Astrocyte of the hippocampus (primary cell): ENCODE results near the gene TNFAIP3.

Source experiments
- DNase-seq: peaks from one replicate; pipeline ENCODE4 v3.0.0; 2011; ENCODE audit warnings: low read depth, low spot score

The TNFAIP3 gene

DNA sequence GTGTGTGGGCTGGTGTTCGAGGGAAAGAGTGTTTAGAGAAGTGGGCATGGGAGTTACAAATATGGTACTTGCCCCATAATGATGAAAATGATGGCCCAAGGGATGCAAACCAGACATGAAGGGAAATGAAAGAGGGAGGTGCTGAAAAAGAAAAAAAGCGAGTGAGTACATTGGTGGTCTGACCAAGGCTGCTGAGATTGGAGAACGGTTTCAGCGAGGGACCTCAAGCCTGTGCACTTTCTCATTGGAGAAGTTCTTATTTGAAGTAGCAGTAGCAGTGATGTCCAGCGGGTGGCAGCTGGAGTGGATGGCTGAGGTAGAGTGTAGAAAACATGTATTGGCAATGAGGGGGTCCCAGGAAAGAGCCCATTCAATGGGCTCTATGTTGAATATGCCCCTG is 54.8 kb downstream of the TNFAIP3 start:
- DNase-seq, result no peak

DNA sequence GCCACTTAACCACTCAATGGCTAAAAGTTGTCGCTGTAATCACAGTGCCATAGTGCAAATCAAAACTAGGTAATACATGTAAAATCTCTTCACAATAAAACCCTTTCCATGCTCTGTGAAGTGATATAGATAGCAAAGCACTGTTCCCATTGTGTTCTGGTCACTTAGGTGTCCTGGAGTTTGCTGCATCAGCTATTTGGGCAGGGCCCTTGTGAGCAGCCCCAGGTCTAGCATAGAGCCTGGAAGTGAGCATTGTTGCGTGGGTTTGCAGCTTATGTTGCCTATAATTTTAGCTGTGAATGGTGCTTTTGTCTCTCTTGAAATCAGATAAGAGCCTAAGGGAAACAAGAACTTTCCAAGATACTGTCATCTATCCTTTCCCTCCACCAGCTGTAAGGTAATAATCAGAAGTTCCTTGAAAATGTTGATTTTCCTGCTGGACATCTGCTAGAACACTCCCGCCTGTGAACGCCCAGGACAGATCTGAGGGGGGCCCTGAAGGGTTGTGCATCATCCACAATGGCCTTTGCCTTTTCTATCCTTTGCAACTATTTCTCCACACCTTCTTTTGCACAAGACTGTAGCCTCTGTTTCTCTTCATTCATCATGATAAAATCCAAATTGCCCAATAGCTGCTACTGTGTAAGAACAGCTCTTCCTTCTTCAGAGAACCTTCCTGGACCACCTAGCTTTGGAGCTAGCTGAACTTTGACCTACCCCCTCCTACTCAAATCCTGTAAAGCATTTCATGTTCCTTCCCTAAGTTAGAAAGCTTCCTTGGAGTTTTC is 57.0 kb downstream of the TNFAIP3 start:
- no peak for DNase-seq

DNA sequence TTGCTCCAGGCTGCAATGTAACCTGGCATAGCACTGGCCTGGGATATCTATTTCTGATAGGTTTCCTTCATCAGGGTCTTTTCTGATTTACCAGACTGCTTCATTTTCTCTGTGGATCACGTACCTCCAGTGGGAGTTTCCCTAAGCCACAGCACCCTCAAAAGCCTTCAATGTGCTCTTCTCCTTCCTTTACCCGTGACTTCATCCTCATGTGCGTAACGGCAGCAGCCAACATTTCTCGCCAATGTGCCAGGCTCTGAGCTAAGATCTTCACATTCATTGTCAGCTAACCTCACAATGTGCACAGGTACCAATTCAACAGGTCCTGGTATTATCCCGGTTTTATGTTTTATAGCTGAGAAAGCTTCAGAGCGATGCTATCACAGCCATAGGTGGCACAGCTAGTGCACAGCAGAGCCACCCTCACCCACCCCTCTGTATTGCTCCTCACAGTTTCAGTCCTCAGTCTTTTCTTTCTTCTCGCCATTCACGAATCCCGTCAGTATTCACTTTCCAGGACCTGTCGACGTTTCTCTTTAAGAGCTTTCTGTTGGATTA is 58.2 kb downstream of the TNFAIP3 start:
- DNase-seq, result no peak

DNA sequence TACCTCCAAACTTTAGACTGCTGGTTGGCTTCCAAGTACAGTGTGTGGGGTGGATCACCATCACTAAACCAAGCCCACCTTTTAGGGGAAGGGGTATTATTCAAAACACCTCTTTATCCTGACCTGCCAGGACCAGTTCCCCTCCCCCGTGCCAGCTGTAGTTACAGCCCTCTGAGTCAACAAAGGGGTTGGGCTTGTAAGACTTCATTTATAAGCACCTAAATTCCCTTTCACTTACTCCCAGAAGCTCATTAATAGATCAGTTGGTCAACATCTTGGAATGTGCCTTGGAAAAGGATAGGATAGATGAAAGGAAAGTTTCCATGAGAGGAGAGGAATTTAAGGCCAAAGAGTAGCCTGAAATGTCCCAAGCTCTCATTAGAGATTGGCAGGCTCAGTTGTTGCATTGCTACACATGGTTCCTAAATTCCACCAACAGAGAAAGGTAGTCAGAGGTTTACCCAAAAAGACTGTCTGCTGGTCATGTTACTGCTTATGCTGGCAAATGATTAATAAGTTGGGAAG is 59.2 kb downstream of the TNFAIP3 start:
- DNase-seq, result peak; percentile 87

DNA sequence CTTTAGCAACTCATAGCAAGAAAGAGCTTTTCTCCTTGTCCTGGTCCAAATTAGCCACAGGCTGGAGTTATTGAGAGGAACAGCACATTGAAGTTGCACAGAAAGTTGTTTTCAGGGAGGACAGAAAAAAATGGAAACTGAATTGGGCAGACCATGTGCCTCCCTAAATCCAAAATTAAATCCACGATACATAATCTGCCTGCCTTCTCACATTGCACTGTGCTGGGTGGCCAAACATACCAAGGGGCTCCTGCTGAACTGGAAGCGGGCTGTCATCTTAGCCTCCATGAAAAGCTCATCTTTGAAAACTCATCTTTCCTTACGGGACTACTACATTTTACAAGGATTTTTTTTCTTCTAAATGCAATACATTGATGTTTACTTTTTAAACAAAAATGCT is 59.9 kb downstream of the TNFAIP3 start:
- no peak for DNase-seq

DNA sequence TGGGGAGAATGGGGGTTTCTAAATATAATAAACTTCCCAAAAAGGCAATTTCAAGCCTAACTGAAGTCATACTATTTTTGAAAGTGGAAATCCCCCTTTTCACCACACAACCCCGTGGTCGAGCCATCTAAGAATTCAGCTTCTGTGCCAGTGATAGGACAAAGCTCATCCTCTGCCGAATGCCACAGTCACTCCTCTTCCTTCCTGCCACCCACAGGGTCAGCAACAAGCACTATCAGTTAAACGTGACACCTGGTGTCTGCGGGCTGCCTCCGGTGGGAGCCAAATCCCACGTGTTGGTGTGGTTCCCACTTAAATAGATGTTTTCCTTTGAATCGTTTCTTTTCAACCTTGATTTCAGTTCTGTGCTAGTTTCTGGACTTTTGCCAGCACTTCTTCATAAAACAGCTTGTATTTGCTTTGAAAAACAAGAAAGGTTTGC is 60.7 kb downstream of the TNFAIP3 start:
- peak; percentile 35 for DNase-seq

DNA sequence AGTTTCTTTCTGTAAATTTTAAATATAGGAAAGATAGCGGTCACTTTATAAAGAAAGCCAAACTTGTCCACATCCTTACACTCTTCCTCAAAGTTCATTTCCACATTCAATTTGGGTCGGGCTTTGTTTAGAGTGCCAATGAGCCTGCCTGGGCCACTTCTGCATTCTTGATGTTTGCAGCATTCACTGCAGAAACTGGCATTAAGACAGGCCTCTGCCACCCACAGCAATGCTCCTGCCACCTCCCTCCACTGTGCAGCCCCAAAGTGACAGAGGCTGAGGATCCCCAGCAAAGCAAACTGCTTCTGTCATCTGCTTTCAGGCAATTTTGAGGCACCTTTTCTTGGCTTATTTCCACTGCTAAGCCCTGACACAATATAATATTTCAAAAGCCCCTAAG is 61.2 kb downstream of the TNFAIP3 start:
- no peak for DNase-seq

DNA sequence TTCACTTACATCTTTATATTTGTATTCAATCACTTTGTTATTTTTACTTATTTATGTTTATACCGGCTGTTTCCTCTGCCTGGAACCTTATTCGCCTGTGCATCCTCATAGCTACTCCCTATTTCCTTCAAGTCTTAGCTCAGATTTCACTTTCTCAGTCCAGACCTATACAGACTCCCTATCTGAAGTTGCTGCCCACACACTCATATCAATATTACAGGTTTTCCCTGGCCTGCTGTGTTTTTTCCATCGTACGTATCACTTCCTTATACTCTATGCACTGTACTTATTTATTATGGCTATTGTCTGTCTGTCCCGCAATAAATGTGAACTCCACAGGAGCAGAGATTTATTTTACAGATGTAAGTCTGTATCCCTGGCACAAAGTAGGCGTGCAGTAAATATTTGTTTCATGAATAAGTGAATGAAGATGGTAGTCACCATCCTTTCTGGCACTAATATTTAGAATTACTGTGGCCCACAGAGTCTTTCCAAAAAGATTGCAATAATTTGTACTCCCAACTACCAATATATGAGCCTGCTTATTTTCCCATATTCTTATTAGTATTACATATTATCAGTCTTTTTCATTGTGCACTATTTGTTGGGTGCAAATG is 64.9 kb downstream of the TNFAIP3 start:
- DNase-seq, result no peak
